Measurements from ENCODE around the gene ST6GALNAC3.

DNA sequence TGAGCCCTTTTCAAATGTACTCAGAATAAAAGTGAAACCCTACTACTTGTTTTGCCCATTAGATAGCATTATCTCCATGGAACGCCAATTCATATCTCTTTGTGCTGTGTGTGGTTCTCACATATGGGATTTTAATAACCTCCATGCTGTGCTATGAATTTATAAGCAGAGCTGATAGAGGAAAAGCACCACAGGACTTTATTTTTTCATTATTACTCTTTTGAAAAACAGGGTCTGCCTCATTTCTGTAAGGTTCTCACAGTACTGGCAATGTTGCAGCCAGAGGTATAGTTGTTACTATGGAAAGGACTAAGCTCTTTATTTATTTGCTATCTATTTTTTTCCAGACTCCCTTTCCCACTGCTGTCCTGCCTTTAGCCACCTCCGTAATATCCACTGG lies 313.7 kb downstream of the ST6GALNAC3 start:
- TF ChIP-seq EZH2 (optimal IDR thresholded peaks at IDR 0.05; ENCODE audit: low read depth, low read length) (no peak), CTCF (IDR thresholded peaks at IDR 0.05; ENCODE audit: low read length) (no peak)

Measured in MM.1S (cell line).